ENCODE results near the gene SLC25A25.
A peak's percentile ranks its signal among the peaks of the same experiment; 100 is the strongest.

Gene SLC25A25

DNA sequence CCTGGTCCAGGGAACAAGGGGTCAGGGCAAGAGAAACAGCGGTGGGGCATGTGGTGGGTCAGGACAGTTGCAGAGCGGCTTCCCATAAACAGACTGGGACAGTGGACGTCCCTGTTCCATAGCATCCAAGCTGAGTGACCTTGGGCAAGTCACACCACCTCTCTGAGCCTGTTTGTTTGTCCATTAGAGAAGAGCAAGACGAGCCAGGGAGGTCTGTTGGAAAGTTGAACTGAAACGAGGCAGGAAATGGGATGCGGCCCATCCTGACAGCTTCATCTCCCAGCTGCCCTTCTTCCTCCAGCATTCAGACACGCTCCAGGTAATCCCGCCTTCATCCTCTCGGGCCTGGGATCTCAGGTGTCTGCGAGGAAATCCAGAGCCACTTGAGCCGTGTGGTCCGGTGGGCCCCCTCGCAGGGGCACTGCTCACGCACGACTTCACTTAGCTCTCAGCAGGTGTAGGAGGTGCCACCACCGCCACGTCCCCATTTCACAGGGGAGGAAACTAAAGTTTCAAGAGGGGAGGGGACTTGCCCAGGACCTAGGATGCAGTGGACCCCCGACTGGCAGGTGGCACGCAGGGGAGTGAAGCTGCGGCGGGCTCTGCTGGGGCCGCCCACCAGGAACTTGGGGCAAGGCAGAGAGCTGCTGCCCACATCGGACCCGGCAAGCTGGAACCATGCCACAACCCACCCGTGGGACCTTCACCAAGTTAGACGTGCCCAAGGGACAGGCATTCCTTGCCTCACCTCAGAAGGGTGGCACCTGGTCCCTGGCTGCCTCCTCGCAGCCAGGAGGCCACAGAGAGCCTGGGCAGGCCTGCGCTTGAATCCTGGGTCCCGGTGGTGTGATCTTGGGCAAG, 46.5 kb downstream of the SLC25A25 start:
- DNase-seq: no peak

DNA sequence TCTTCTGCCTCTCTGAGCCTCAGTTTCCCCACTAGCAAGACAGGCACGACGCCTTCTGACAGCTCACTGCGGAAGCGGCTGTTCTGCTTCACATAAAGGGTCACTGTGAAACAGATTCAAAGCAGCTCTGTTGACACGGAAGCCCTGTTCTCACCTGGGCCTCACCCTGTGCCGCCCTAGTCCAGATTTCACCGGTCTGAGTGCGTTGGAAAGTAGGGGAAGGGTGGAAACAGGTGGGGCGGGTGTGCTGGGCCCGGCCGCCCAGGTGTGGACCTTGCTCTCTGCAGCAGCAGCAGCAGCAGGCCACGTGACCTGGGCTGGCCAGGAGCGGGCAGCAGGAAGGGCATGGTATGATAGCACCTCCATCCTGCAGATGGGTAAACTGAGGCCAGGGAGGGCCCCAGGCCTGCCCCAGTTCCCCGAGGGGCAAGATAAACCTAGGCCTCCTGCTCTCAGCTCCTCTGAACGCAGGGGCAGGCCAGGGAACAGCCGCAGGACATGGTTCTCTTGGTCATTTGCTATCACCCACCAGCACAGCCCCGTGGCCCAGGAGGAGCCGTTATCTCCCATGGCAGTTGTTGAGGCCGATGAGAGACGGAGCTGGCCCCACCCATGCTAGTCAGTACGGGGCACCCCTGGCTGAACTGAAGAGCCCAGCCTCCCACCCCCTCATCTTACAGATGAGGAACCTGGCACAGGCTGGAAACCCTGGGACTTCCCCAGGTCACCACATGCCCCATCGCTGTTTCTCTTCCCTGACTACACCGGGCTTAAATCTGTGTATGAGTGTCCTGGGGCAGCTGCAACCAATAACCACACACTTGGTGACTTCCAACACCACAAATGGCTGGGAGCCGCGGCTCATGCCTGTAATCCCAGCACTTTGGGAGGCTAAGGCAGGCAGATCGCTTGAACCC, 47.4 kb downstream of the SLC25A25 start:
- no peak for DNase-seq

DNA sequence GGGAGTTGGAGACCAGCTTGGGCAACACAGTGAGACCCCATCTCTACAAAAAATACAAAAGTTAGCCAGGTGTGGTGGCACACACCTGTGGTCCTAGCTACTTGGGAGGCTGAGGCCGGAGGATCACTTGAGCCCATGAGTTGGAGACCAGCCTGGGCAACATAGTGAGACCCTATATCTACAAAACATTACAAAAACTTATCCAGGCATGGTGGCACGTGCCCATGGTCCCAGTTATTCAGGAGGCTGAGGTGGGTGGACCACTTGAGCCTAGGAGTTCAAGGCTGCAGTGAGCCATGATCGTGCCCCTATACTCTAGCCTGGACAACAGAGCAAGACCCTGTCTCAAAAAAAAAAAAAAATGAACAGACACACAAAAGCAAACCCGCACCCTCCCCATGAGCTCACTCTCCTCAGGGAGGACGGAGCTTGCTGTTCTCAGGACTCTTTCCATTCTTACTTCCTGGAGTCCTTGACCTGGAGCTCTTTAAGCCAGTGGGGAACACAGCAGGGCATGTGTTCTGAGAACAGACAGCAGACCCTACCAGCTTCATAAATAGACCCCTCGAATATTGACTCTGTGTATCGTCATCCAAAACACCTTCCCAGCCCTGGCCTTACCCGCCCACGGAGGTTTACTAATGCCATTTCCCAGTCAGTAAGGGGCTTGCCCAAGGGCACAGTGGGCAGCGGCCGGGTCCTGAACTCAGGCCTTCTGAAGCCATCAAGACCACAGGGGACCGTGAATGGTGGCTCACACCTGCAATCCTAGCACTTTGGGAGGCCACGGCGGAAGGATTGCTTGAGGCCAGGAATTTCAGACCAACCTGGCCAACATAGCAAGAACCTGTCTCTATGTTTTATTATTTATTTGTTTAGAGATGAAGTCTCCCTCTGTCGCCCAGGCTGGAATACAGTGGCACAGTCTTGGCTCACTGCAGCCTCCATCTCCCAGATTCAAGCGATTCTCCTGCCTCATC, 48.4 kb downstream of the SLC25A25 start:
- no peak for DNase-seq

DNA sequence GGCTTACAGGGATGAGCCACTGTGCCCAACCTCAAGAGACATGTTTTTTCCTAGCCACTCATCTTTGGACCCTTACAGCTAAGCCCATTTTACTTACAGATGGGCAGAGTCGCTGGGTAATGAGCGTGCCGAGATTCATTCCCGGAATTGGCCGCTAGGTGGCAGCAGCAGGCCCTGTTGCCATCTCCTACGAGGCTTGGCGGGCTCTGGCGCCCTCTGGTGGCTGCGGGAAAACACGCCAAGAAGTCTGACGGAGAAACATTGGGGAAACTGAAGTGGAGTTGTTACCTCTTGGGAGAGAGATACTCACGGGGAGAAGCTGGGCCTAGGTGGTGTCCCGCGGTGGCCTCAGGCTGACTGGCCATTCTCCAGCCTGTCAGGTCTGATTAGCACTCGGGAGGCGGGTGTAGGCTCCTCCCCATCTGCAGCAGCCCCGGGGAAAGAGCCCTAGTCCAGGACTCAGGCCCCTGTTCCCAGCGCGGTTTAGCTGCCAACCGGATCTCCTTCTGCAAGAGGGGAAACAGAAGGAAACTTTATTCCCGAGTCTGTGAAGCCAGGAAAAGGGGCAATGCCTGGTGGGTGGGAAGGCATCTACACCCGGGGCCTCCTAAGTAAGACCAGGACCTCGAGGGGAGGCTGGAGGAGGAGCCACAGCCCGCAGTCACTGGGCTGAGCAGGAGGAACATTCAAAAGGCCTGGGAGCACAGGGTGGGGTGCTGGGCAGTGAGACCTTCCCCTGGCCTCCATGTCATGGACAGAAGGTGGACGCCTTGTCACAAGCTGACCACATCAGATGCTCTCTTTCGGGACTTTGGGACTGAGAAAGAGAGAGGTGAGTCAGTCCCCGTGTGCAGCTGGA, 49.8 kb downstream of the SLC25A25 start:
- DNase-seq: peak; percentile 93

DNA sequence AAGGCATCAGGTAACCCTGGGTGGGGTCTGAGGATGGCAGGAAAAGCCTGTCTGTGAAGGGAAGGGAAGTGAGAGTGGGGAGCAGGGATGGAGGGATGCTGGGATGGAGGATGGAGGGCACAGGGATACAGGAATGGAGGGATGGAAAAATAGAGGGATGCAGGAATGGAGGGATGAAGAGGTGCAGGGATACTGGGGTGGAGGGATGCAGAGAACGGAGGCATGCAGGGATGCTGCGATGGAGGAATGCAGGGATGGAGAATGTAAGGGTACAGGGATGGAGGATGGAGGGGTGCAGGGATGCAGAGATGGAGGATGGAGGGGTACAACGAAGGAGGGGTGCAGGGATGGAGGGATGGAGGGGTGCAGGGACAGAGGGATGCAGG, 50.4 kb downstream of the SLC25A25 start:
- DNase-seq: no peak

DNA sequence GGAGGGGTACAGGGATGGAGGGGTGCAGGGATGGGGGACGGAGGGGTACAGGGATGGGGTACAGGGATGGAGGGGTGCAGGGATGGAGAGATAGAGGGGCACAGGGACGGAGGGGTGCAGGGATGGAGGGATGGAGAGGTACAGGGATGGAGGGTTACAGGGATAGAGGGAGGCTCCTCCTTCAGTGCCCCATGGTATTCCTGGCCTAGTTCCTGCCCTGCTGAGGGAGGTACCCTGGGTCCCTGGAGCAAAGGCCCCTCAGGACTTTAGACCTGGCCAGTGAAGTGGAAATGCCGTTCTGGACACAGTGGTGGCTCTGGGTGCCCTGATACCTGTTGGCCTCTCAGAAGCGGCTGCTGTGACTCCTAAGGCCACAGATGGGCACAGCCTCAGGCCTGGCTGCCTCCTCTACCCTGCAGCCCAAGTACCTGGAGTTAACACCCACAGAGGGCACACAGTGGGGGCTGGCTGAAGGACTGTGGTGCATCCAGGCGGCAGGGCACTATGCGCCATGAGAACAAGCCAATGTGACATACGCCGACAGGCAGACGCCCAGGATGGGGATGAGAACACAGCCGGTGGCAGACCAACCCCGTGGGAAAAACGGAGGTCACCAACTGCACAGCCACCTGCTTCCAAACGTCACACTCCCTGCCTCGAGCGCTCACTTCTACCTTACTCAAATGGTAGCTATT, 51.1 kb downstream of the SLC25A25 start:
- no peak for DNase-seq

DNA sequence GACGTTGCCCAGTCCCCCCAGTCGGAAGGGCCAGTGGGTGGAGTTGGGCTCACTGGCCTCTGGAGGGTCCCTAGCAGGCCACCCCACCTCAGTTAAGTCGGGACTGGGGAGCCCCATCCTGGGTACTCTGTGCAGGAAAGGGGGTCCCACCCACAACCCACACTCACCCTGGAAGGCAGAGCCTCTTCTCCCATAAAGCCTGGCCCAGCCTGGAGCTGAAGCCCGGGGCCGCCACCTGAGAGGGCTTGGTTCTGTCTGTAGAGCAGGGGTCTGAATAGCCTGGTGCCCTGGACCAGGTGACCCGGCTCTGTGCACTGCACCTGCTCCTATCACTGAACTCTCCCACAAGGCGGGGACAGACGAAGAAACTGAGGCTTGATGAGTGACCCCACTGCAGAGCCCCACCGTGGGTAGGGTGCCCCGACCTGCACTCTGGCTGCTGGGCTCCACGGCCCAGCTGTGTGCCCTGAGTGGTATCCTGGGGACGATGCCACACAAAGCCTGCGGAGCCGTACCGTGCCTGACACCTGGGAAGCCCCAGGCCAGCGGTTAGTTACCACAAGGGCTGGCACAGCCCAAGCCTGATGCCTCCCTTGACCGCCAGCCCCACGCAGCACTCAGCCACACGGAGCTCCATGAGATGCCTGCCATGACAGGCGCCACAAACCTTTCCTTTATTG, 52.2 kb downstream of the SLC25A25 start:
- no peak for DNase-seq

DNA sequence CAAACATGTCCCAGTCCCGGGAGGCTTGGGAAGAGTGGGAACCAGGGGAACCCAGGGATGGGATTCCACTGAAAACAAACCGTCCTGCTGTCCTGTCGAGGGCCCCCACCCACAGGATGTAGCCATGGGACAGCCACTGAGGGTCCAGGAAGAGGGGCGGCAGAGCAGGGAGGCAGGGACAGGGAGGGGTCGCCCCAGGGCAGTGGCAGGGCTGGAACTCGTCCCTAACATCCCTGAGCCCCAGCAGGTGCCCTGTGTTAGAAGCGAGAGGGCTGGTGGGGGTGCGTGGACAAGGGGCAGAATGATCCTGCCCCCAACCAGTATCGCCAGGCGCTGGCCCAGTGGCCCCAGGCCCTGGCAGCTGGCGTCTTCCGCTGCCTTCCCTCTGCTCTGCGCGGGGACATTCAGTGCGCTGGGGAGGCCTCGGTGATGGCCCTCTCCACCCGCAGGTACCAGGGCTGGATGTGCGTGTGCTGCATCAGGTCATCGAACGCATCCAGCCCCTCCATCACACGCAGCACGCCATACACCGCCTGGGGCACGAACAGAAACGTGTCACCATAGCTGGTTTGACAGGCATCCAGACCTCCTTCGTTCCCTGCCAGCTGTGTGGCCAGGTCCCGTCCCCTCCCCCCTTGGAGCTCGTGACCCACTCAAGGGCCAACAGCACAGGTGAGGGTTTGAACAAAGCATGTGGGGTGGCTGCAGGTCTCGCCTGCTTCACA, 52.9 kb downstream of the SLC25A25 start:
- no peak for DNase-seq

DNA sequence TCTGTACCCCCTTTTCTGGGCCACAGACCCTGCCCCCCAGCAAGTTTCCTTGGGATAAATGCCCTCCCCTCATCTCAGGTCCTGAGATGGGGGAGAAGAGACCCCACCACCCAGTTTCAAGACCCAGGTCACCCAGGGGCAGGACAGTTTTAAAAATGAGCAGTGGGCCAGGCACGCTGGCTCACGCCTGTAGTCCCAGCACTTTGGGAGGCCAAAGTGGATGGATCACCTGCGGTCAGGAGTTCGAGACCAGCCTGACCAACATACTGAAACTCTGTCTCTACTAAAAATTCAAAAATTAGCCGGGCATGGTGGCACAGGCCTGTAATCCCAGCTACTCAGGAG, 53.4 kb downstream of the SLC25A25 start:
- DNase-seq: no peak

DNA sequence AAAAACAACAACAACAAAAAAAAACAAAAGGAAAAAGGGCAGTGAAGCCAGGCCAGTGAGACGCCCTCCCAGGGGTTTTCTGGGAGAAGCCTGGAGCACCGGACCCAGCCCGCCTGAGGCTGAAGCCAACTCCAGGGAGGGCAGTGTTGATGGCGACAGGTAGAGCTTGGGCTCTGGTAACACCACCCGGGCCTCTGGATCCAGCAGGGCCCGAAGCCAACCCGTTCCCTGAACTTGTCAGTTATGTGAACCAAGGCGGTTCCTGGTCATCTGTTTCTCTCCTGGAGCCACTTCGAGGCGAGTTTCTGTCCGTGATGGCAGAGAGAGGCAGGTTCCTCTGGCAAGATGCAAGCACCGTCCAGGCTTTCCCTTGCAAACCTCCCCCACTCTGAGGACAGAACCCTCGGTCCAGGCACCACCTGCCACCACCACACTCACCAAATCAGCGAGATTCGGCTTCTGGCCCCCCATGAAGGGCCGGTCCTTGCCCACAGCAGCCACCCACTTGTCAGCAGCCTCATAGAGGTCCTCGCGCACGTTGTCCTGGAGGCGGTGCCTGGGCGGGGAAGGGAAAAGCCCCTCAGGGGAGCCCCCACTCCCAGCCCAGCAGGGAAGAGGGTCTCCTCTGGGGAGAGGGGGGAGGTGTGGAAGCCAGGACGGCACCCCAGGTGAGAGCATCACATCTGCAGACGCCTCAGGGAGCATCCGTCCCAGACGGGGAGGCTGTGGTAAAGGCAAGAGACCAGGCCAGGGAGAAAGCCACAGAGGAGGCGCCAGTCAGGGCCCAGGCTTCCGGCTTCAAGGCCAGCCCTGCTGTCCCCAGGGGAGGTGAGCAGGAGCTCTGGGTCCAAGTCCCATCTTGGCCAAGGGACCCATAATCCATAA, 54.1 kb downstream of the SLC25A25 start:
- no peak for DNase-seq

DNA sequence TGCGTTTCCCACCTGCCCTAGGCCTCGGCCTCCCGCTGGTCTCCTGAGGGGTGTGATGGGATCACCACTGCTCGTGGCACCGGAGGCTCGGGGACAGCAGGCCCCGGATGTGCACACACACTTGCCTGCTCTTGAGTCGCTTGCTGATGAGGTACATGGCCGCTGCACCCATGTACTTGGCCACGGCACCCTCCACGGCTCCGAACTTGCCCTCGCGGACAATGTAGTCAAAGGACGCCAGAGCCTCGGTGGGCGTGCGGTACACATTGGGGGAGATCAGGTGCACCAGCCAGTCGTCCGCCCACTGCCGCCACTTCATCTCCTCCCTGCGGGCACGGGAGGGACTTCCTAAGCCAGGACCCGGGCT, 54.8 kb downstream of the SLC25A25 start:
- no peak for DNase-seq

DNA sequence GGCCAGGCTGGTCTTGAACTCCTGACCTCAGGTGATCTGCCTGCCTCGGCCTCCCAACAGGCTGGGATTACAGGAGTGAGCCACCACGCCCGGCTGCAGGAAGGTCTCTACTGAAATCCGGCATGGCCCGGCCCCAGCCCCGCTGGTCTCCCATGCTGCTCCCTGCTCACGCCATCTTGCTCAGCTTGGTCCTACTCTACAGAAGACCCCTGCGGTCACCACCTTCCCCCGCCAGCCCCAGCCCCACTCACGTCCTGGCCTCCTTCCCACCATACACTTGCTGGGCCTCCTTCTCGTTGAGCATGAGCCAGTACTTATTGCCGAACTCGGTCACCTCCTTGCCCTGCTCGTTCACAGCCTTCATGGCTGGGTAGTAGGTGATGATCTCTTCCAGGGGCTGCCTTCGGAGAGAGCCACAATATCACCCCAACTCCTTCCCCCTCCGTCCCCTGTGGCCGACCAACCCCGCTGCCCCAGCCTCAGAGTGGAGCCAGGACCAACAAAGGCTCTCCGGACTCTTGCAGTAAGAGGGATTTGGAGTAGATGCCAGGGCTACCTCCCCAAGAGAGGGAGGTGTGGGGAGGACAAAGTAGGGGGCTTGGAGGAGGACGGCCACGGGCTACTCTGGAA, 55.5 kb downstream of the SLC25A25 start:
- no peak for DNase-seq

DNA sequence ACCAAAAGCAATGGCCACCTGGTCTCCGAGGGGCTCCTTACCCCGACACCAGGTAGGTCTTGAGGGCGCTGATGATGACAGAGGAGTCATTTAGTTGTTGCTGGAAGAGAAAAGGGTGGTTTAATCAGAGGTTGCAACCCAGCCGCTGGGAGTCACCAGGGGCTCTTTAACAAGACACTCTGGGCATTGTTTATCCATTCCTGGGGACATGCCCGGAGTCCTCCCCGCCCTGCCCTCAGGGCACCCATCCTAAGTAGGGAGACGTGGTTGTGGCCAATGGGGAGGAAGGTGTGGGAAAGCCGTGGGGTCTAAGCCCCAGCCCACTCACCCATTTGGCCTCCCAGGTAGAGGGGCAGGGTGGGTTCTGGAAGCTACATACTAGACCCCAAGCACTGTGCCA, 56.4 kb downstream of the SLC25A25 start:
- no peak for DNase-seq

DNA sequence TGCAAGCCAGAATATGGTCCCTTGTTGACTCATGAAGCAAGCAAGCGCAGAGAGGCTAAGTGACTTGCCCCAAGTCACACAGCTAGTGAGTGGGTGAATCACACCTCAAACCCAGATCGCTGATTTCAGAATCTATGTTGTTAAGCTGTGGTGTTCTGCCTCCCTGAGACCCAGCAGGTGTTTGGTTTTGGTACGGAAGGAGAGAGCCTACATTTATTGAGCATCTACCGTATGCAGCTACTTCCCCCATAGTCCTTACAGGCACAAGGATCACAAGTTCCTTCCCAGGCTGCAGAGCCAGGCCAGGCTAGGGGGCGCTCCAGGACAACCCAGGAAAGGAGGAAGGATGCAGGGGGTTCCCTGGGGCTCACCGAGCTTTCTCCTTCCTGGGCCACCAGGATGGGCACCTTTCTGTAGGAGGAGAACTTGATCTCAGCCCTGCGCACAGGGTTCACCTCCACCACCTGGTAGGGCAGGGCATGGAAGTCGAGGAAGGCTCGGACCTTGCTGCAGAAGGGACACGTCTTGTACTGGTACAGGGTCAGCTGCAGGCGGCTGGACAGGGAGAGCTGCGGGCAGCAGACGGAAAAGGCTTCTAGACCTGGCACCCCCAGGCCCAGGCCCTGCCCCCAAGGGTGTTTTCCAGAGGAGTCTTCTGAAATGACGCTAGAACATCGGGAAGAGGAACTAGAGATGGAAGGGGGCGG, 57.0 kb downstream of the SLC25A25 start:
- DNase-seq: no peak

DNA sequence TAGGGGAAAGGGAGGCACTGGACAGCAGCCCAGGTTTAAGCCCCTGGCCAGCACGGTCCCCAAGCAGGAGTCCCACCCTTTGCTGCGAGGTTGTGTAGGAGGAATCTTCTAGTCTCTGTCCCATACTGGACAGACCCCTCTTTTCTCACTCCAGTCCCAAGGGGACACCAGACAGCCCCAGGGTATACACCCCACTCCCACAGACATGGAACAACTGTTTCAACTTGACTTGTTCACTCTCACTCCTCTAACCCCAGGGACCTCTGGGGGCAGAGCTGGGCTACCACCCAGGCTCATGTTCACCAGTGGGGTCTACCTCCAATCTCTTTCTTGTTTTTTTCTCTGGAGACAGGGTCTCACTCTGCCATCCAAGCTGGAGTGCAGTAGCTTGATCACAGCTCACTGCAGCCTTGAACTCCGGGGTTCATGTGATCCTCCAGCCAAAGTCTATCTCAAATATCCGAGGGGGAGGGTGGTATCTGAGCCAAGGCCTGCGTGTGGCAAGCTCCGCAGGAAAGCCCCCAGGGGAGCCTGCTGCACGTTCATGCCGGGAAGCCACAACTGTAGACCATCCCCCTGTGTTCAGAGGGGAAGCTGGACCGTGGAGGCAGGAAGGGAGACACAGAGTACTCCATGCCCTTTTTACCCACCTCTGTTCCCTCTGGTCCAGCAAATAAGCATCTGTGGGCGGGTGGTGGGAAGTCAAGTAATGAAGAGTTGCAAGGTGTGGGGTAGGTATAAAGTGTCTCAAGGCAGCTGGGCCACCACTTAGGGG, 57.7 kb downstream of the SLC25A25 start:
- no peak for DNase-seq

DNA sequence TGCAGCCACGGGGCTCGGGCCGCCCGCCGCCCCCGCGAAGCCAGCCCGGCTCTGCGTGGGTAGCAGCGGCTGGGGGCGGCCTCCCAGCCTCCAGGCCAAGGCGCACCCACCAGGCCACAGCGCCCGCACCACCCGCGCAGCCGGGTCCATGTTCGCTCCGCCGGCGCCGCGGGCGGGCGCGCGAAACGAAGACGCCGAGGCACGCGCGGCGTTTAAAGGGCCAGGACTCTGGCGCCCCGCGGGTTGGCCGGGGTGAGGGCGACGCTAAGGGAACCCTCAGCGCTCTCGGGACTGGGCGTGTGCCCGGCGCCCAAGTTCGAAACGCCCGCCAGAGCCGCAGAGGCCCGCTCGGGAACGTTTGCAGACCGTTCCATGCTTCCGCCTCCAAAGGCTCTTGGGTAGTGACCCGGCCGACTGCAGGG, 59.5 kb downstream of the SLC25A25 start, which contains the start of gene PTGES2:
PTGES2 (minus strand) TSS at position 162 of the 422 bp plus-strand sequence; CDS start at position 150, 12 bp downstream.
- peak; percentile 77 for DNase-seq
